Lower leg skin (tissue), 3 donors: ENCODE measurements around the gene KRTAP5-1.
"Not testable (repeated sequence)": the region's sequence is repeated elsewhere in the genome, so short reads cannot be mapped to it uniquely, and the experiment has no call there.

Experiments
- CTCF ChIP-seq, 3 donors: fragments of 450-650 bp; IDR thresholded peaks; one replicate each; pipeline ENCODE4 v1.5.1; 2016; ENCODE audit warnings: antibody characterized with exemption in 3 of 3, mild to moderate bottlenecking in 3 of 3, moderate library complexity in 2 of 3
- POLR2A ChIP-seq, 2 donors: fragments of 450-650 bp; IDR thresholded peaks; one replicate each; pipeline ENCODE4 v1.6.1; 2016 to 2017; ENCODE audit warnings: antibody characterized with exemption in 2 of 2, mild to moderate bottlenecking in 1 of 2, moderate library complexity in 1 of 2

DNA sequence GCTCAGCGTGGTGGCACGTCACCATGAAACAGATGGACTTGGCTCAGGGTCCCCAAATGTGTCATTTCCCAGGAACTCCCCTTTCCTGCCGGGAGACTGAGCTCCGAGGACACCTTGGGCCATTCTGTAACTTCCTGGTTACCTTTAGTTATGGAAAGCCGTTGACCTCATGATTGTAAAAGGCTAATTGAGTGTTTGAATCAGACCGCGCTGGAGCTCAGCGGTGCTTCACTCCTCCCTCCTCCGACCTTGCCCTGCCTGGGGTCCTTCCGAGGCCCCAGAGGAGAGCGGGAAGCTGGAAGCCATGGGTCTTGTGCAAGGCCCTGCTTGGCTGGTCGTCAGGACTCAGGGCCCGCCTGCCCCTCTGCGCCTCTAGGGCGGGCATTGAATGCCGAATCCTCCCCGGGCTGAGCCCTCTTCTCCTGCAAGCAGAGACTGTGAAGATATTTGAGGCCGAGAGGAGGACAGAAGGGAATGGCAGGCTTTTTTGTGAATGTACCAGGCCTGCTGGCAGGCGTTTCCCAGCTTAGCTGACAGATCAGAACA, 11.6 kb upstream of the KRTAP5-1 start:
- TF ChIP-seq POLR2A, CTCF (IDR thresholded peaks at IDR 0.05): not testable (repeated sequence)
